ENCODE data around the gene CCSER1.

GRCh38 chr4:90922174-90922573, 795.0 kb downstream of the CCSER1 start:
- TF ChIP-seq POLR2A (IDR thresholded peaks at IDR 0.05; ENCODE audit: low read depth, low read length) (no peak), POLR2AphosphoS5 (IDR thresholded peaks at IDR 0.05; ENCODE audit: low read depth, low read length) (no peak)
